NCI-H146 treated with DMSO at 0.1 percent for 48 hours (cell line): ENCODE results near the gene GUCA2A.

Experiments used
- DNase-seq: peaks from one replicate; lab custom pipeline; 2025; ENCODE audit not compliant: unreplicated experiment; lab: John Stamatoyannopoulos, UW

GUCA2A gene

GRCh38 chr1:42177541-42177981, 13.0 kb upstream of the GUCA2A start:
- DNase-seq, result peak; percentile 23

- peak; percentile 34 for DNase-seq
These were observed 12.5 kb upstream of the GUCA2A start for GRCh38 chr1:42176902-42177519.

GRCh38 chr1:42175314-42176054, 10.9 kb upstream of the GUCA2A start:
- no peak for DNase-seq

GRCh38 chr1:42173961-42174735, 9.6 kb upstream of the GUCA2A start:
- no peak for DNase-seq

- DNase-seq, result no peak
These were observed 8.8 kb upstream of the GUCA2A start for GRCh38 chr1:42173155-42173933.

DNA sequence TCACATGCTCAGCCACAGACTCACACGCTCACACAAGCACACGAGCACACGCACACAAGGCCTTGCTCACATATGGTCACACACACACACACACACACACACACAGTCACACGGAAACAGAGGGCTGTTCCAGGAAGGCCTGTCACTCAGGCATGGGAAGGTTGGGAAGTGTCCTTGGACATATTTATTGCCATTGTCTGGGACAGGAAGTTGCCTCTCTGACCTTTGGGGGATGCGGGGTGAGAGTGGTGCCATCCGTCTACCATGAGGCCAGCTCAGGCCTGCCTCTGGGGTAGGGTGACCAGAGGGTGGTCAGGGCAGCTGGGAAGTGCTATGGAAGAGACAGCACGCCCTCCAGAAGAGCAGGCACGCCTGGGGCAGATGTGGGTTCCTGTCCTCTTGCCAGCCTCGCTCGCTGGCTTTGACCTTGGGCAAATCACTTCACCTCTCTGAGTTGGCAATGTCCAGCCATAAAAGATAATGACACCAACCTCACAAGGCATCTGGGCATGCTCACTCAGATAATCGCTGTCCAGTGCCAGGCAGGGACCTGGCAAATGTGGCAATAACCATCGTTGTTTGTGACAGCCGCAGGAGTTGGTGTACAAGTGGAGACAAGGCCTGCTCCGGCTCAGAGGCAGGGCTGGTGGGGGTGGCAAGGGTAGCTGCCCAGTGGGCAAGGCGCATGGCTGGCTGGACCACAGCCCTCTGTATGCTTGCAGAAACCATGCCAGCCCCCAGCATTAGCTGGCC, 8.0 kb upstream of the GUCA2A start:
- no peak for DNase-seq

GRCh38 chr1:42171679-42172266, 7.2 kb upstream of the GUCA2A start:
- DNase-seq, result no peak

DNA sequence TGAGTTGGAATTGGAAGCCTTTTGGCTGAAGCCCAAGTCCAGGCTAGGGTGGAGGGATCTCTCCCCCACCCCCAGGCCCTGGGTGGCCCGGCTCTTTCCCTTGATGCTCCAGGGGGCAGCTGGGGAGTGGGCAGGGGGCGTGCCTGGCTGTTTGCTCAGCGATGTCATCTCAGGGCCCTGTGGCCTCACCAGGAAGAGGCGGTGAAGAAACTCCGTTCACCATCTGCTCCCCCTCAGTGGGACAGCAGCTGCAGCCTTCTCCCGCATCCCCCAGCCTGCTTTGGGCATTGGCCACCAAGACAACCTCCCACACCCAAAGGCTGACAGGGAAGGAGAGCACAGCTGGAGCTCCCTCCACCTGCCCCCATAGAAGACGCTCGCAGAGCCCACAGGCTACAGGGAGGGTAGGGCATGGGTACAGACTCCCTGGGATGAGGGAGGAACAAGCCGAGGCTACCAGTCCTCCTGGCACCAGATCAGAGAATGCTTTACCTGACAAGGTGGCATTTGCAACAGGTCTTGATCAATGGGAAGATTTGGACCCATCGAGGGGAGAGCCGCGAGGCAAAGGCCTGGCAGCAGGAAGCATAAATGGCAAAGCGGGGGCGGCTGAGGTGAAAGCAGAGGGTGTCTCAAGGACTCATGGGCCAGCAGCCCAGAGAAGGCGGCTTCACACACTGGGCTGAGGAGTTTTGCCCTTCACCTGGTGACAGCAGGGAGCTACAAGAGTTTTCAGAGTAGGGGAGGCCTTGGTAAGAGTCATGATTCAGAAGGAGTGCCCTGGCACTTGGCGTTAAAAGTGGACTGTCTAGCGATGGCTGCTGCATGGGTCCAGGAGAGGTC, 6.5 kb upstream of the GUCA2A start:
- no peak for DNase-seq

DNA sequence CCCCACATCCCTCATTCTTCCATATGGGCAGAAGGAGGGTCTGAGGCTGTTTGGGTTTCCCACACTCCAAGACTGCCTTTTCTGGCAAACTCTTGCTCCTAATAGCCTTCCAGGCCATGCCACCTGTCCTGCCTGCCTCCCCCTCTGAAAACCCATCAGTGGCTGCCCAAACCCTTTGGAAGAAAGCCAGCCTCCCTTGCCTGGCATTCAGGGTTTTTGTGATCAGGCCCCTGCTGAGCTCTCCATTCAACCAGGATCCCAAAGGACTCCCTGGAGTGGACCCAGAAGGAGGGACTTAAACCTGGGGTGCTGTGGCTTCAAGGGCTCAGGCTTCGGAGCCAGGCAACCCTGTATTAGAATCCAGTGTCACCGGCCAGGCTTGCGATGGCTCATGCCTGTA, 4.2 kb upstream of the GUCA2A start:
- no peak for DNase-seq

GRCh38 chr1:42168391-42168670, 3.8 kb upstream of the GUCA2A start:
- DNase-seq, result no peak

DNA sequence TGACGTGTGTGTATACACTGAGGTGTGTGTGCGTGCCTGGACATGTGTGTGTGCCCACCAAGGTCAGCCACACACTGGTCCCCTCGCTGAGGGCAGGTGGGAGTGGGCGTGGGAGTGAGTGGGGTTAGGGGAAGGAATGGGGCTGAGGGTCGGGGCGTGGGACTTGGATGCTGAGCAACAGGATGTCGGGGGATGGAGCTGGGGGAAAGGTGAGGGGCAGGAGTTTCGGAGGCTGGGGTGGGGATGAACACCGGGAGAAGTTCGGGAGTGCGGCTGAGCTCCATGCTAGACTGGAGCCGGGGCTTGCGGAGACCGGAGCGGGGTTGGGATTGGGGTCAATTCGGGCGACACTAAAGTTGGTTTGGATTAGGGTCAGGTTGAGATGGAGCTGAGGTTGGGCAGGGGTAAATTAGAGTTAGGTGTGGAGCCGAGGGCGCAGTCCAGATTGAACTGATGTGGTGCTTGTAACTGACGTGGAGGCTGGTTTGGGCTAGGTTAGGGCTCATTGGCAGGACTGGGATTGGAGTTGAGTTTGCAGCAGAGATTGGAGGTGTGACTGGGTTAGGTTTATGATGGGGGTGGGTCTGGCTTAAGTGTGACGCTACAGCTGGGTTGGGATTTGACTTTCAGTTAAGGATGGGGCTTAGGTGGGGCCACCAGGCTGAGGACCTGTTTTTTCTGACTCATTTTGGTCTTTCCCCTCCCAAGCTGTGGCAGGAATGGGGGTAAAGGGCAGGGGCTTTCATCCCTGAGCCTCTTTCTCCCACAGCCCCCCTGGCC, 3.3 kb upstream of the GUCA2A start:
- no peak for DNase-seq

DNA sequence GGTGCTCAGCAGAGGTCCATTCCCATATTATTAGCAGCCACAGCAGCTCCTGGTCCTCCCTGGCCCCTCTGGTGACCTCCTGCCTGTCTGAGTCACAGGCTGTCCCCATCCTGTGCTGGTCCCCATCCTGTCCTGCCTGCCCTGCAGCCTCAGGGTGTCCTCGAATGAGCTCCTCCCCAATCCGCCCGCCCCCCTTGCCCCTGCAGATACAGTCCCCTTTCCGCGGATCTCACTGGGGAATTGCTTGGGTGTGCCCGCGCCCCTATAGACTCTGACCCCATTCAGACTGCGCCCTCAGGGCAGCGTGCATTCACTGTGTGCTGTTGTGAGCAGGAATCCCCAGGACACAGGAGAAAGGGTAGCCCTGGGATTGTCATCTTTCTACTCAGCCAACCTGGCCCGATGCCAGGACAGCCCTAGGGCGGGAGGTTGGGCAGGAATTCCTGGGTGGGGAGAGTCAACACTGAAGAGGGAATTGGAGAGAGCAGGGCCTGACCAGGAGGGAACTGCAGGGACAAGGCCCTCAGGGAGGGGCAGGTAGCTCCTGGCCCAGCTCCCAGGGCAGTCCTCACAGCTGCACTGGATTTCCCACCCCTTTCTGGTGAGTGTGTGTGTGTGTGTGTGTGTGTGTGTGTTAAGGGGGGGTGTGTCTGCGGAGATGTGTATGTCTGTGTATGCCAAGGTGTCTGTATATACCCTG, 1.1 kb upstream of the GUCA2A start:
- DNase-seq, result peak; percentile 70

DNA sequence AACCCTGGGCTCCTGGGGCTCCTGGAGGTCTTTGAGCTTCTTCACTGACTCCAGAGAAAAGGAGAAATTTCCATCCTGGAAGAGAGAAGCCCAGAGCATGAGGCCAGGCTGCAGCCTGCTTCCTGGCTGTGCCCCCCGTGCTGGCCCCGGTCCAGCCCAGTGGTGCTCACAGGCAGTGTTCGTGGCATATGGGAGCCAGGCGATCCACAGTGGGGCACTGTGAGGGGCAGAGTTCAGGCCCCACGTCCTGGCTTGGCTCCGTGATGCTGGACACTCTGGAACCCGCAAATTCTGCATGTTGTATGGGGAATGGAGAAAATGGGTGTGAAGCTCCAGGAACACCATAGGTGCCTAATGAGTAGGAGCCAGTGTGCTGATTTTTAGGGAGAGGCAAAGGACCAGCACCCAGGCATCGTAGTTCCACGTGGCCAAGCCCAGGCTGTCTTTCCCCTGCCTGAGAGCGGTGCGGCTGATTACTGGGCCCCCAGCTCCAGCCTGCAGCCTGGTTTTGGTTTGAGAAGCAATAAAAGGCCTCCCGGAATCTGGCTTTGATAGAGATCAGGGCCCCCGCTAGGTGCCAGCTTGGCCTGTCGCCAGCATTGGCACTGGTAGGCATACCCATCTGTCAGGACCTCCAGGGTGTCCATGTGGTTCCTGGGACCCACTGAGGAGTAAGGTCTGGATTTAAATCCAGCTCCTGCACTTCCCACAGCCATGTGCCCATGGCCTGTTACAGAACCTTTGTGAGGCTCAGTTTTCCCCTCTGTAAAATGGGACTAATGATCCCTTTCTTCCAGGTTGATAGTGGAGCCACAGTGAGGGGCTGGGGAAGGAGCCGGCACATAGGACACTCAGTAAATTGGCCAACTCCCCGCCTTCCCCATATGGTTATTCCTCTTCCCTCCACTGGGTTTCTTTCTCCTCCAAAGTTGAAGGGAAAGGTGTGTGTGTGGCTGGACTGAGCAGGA, 725 bp downstream of the GUCA2A start:
- no peak for DNase-seq

- no peak for DNase-seq
These were observed 1.4 kb downstream of the GUCA2A start for GRCh38 chr1:42163114-42163513.

- no peak for DNase-seq
These were observed 2.4 kb downstream of the GUCA2A start for GRCh38 chr1:42162181-42162580.

DNA sequence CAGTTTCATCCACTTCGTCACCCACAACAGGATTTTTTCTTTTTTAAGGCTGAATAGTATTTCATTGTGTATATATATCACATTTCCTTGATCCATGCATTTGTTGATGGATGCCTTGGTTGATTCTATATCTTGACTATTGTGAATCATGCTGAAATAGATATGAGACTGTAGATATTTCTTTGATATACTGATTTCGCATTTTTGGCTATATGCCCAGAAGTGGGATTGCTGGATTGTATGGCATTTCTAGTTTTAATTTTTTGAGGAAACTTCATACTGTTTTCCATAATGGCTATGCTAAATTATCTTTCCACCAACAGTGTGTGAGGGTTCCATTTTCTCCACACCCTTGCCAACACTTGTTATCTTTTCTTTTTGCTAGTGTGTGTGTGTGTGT, 6.4 kb downstream of the GUCA2A start:
- no peak for DNase-seq

DNA sequence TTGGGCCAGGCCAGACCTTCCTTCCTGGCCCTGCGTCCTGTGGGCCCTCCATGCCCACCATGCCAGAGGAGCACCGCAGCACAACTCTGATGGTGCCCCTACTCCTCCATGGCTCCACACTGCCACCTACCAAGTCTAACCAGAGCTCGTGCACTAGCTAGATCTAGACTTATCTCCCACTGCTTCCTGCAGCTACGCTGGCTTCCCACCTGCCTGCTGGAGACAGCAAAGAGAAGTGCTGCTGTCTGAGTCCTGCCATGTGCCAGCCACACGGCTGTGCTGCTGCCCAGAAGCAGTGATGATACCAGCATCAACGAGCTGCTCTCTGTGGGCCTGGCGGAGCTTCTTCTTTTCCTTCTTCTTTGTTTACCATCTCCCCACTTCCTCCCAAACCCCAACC, 6.9 kb downstream of the GUCA2A start:
- DNase-seq, result no peak
